Measurements from ENCODE around the gene MYRF.

The MYRF gene

DNA sequence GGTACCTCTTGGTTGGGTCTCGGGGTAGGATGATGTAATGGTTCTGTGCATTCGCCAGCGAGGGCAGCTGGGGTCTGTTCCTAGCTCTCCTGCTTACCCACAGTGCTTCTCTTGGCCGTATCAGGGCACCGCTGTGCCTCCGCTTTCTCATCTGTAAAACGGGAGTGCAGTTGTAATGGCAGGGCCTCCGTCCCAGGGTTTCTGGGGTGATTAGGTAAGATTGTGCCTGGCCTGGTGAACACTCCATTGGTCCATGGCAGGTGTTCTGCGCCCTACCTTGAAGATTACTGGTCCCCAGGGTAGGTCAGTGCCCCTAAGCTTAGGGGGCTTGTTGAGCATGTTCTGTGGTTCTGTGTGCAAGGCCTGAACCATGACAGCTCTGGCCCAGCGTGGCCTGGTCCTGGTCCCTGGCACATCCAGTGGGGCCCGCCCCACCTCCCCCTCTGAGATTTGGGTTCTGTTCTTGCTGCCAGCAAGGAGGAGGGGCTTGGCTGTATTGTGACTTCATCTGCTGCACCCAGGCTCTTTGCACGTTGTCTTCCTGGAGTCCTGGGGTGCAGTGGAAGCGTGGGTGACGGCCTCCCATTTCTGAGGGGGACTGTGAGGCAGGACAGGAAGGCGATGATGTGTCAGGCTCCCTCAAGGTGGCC lies 4.9 kb downstream of the MYRF start:
- no peak overlapping the region for H3K4me3 ChIP-seq (ENCODE audit: low read depth, low read length)

DNA sequence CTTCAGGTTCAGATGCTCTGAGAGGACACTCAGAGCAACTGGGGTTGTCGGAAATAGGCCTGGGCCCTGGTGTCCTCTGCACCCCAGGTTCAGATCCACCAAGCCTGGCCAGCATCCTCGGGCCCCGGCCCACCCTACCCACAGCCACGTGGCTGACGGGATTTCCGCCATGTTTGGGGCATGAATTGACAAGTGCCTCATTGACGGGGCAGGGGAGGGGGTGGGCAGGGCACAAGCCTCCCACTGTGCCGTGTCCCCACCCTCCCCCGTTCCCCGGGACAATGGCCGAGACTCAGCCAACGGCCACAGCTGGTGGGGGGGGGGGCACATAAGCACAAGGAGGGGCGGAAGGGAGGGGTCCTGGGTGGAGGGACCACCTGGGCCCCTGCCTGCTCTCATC lies 8.5 kb downstream of the MYRF start:
- no peak overlapping the region for H3K4me3 ChIP-seq (ENCODE audit: low read depth, low read length)

GRCh38 chr11:61761440-61762222 lies 9.2 kb downstream of the MYRF start:
- H3K4me3 ChIP-seq (ENCODE audit: low read depth, low read length): no peak overlapping the region

- H3K4me3 ChIP-seq (ENCODE audit: low read depth, low read length): no peak overlapping the region
These were observed 9.8 kb downstream of the MYRF start for GRCh38 chr11:61762223-61762615.

GRCh38 chr11:61762798-61763197 lies 10.4 kb downstream of the MYRF start:
- no peak overlapping the region for H3K4me3 ChIP-seq (ENCODE audit: low read depth, low read length)

DNA sequence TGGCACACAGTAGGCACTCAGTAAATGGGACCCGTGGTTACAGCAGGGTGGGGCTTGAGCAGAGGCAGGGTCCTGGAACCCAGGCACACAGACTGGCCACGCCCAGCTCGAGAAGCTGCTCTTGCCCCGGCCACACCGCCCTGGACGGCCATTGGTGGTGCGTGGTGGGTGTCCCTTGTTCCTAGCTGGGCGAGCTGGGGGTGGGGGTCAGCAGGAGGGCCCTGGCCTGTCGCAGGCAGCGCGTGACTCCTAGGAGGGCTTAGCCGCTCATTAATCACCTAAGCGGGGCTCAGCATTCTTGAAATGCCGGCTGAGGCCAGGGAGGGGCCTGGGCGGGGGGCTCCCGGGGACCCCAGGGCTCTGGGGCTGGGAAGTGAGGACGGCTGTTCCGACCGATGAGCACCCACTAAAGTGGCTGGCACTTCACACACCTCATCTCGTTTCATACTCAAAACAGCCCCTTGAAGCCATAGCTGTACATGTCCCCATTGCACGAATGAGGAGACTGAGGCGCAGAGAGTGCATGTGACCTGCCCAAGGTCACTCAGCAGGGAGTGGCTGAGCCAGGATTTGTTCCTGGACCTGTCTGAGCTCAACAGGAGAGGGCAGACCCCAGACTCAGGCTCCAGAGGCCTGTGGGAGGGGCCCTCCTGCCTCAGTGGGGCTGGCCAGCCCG lies 11.6 kb downstream of the MYRF start:
- no peak overlapping the region for H3K4me3 ChIP-seq (ENCODE audit: low read depth, low read length)

DNA sequence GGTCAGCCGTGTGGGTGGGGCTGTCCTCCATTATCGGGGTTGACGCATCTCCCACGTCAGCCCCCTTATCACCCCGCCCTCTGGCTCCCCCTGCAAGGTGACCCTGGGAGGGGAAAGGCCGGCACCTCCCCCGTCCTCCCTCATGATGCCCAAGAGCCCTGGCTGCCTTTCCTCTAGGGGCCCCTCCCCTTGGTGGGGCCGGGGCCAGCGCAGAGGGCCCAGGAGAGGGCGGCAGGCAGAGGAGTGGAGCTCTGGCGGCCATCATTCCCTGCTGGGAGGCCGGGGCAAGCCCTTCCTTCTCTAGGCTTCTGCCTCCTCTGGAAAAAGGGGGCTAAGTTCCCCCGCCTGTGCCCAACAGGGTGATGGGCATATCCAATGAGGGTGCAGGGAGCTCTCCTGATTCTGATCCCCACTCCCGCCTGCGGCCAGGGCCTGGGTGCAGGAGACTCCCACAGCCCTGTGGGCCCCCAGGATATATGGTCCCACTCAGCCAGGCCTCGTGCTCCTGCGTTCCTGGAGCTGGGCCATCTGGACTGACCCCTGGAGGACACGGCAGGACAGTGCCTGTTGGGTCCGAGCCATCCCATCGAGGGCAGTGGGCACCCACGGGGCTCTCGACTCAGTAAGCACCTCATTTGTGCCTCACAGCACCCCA lies 12.3 kb downstream of the MYRF start:
- no peak overlapping the region for H3K4me3 ChIP-seq (ENCODE audit: low read depth, low read length)

DNA sequence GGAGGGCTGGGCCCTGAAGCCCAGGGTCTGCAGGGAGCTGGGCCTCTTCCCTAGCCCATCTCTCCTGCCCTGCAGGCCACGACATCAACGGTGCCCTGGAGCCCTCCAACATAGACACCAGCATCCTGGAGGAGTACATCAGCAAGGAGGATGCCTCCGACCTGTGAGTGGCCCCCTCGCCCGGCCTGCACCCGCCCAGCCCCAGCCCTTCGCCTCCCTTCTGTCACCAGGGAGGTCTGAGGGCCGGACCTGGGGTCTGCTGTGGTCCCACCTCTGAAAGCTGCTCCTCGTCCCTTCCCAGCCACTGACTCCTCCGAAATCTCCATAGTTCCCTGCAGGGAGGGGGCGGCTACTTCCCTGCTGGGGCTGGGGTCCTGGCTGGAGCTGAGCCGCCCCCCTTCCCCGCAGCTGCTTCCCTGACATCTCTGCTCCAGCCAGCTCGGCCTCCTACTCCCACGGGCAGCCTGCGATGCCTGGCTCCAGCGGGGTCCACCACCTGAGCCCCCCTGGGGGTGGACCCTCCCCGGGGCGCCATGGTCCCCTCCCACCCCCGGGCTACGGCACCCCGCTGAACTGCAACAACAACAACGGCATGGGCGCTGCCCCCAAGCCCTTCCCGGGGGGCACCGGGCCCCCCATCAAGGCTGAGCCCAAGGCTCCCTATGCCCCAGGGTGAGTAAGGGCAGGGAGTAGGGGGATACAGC lies 13.3 kb downstream of the MYRF start:
- H3K4me3 ChIP-seq (ENCODE audit: low read depth, low read length): no peak overlapping the region

GRCh38 chr11:61766353-61766841 lies 14.0 kb downstream of the MYRF start:
- no peak overlapping the region for H3K4me3 ChIP-seq (ENCODE audit: low read depth, low read length)

DNA sequence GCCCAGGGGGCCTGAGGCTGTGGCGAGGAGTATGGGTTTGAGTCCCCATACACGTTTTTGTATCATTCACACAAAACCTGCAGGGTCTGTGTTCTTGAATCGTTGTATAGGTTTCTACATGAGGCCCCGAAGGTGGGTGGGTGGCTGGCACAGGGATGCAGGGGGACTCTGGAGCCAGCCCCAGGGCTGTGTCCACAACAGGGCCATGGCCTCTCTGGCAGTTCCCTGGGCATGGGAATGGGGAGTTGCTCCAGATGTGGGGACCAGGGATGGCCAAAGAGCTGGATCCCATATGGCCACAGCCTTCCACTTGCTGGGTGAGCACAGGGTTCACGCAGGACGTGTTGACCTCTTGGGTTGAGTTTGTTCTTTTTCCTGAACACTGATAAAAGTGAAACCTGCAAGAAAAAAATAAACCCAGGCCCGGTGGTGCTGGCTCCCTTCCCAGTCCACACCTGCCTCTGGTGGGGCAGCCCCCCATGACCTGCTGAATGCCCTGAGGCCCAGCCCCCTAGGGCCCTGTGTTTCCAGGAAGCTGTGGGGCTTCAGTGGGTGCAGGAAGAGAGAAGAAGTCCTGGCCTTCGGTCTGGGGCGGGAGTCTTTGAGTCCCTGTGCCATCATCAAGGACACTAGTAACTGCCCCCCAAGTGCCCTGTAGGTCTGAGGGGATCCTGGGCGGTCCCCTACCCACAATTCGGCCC lies 16.1 kb downstream of the MYRF start:
- no peak overlapping the region for H3K4me3 ChIP-seq (ENCODE audit: low read depth, low read length)

DNA sequence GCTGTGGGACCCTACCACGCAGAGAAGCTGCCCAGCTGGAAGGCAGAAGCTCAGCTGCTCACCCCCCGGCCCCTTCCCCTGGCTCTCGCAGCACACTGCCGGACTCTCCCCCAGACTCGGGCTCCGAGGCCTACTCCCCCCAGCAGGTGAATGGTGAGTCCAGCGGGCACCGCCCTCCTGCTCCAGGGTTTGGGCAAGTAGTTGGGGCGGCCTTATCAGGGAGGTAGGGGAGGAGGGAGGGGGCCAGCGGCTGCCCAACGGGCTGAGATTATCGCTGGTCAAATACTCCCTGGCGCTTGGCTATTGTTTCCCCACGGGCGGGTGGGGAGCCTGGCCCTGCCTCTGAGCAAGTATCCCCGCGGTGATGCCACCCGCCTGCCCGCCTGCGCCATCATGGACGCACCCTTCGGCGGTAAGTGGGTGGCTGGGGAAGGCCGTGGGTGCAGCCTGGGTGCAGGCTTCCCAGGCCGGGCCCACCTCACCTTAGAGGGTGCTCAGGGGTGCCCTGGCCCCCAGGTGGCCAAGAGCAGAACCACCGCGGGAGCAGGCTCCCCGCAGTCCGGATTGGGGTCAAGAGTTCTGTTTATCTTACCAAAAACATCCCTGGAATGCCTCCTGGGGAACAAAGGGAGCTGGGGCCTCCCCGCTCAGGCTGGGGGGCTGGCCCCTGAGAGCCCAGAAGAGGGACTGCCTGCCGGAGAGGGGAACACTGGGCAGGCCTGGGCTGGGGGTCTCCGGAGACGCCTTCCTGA lies 16.9 kb downstream of the MYRF start:
- no peak overlapping the region for H3K4me3 ChIP-seq (ENCODE audit: low read depth, low read length)

DNA sequence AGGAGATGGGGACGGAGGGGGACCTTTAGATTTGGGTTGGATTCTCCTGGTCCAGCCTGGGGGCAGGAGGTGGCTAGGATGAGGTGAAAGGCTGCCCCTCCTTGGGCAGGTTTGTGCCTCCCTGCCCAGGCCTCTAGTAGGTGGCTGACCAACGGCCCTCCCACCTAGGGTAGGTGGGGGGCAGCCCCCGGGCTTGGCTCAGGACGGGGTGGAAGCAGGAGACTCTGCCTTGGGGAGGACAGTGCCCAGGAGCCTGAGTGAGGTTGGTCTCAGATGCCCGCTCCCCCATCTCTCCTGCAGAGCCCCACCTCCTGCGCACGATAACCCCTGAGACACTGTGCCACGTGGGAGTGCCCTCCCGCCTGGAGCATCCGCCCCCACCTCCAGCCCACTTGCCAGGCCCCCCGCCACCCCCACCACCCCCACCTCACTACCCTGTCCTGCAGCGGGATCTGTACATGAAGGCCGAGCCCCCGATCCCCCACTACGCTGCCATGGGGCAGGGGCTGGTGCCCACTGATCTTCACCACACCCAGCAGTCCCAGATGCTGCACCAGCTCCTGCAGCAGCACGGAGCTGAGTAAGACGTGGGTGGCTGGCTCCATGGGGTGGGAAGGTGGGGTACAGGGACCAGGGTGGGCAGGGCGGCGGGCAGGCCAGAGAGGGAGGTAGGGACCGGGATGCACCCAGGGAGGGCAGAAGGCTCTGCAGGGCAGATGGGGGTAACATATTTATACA lies 17.7 kb downstream of the MYRF start:
- H3K4me3 ChIP-seq (ENCODE audit: low read depth, low read length): no peak overlapping the region

GRCh38 chr11:61771195-61771894 lies 18.9 kb downstream of the MYRF start:
- no peak overlapping the region for H3K4me3 ChIP-seq (ENCODE audit: low read depth, low read length)

- no peak overlapping the region for H3K4me3 ChIP-seq (ENCODE audit: low read depth, low read length)
These were observed 19.6 kb downstream of the MYRF start for GRCh38 chr11:61771985-61772455.

DNA sequence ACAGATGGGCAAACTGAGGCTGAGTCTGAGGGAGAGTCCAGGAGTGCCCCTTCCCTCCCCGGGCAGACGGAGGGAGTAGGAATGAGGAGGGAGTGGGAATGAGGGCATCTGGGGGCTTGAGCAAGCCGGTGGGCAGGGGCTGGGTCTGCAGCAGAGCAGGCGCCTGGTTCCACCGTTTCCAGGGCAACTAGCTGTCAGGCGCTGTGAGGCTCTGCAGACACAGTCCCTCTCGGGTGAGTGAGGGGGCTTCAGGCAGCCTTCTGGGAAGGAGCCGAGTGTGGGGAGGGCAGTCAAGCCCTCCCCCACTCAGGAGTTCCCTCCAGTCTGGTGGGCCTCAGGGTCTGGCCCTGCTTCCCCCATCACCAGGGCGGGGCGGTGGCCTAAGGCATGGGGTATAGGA lies 20.9 kb downstream of the MYRF start:
- no peak overlapping the region for H3K4me3 ChIP-seq (ENCODE audit: low read depth, low read length)

DNA sequence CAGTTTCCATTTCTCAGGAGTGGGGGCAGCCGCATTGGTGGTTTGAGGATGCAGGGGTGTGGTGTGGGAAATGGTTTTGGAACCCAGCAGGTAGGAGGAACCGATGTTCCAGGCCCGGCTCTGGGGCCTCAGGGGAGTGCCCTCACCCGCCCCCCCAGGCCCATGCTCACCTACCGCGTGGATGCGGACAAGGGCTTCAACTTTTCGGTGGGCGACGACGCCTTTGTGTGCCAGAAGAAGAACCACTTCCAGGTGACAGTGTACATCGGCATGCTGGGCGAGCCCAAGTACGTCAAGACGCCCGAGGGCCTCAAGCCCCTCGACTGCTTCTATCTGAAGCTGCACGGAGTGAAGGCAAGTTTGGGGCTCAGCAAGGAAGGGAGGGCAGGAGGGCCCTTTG lies 21.4 kb downstream of the MYRF start:
- H3K4me3 ChIP-seq (ENCODE audit: low read depth, low read length): no peak overlapping the region

GRCh38 chr11:61774411-61774810 lies 22.0 kb downstream of the MYRF start:
- no peak overlapping the region for H3K4me3 ChIP-seq (ENCODE audit: low read depth, low read length)

DNA sequence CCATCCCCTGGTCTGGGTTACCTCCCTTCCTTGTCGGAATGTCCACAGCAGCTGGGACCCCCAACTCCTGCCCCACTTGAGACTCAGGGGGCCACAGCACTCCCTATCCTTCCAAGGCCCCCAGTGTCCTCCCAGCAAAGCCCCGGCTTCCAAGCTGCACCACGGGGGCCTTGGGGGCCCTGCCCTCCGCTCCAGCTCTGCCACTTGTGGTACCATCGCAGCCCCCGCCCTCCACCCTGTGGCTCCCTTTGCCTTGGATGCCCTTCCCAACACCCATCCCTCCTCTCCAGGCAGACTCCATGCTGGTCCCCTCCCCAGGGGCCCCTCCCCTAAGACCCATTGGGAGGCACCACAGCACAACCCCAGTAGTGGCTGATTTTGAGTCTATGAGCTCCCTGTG lies 22.7 kb downstream of the MYRF start:
- no peak overlapping the region for H3K4me3 ChIP-seq (ENCODE audit: low read depth, low read length)
